Smooth muscle cell of the coronary artery (primary cell): ENCODE results near the gene TTC38. TPM values are rescaled to one million over a fixed set of nuclear protein-coding genes. Genes with fewer than 3 reads are reported as not detected.

ENCODE experiments used
- total RNA-seq: library from RNA; depleted of rRNA; stranded (reverse); fragments of >200 nt; gene quantifications from 2 replicates; pipeline ENCODE4 v1.2.3, GENCODE V29; 2014; ENCODE audit warnings: low replicate concordance

Gene TTC38
- 21.3 and 22.2 TPM in 2 replicates for total RNA-seq

DNA sequence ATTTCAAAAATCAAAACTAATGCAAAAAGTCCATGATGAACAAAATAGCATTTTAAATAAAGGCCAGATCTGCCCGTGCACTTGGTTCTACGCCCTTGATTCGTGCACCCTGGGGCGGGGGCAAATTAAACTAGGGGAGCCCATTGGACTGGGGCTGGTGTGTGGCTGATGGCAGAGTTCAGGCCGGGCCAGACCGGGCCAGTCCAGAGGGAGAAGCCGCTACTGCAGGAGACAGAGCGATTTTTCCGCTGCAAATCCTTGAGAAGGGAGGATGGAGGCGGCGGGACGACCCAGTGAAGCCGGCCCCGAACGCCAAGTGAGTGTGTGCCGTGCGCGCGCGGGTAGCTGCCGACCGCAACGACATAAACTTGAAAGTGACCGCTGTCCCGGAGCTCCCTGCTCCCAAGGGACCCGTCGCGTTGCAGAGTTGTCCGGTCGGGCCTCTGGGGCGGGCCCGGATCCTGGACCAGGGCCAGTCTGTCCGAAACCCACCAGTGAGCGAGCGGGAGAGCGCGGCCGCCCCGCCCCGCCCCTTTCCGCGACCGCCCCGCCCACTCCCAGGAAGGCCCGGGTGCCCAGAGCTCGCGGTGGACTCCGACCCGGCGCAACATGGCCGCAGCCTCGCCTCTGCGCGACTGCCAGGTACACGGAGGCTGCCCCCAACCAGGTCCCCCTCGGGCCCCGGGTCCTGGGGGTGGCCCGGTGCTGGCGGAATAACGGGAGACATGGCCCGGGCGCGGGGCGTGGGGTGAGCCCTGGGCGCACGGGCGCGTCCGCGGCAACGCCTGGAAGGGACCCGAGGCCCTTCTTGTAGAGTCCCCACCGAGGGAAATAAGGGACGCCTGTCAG lies at the start of gene TTC38:
TTC38 (plus strand) TSS at position 578 of the 849 bp plus-strand sequence; CDS start at position 610, 32 bp downstream.

DNA sequence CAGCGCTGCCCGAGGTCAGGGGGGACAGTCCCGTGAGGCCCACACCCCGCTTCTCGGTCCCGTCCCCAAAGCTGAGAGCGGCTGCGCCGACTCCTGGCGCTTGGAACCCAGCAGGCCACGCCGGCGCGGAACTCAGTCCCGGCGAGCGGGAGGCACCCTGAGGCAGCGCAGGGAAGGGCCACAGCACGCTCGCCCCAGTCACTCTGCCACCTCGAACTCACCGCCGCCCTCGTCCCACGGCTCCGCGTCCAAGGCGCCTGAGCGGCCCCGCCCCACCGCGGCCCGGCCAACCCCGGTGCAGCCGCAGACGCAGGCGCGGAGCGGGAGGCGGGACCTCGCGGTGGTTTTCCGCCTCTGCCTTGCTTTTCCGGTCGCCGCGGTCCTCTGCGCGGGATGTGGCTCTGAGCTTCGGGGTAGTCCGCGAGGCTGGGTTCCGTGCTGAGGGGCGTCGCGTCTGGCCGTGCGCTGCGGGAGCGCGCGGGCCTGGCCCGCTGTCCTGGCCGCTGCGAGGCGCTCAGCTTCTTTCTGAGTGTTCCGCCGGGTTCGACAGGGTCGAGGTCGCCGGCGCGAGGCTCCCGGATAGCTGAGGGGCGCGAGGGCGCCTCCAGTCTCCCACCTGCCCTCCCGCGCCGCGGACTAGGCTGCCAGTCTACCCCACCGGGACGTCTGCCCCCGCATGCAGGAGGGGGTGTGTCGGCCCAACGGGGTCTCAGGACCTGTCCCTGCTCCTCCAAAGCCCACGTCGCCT lies 17.6 kb upstream of the TTC38 start, which contains the start of gene CDPF1:
CDPF1 (minus strand) TSS at position 259 of the 748 bp plus-strand sequence. CDS start 2,009 bp downstream, outside the sequence.

DNA sequence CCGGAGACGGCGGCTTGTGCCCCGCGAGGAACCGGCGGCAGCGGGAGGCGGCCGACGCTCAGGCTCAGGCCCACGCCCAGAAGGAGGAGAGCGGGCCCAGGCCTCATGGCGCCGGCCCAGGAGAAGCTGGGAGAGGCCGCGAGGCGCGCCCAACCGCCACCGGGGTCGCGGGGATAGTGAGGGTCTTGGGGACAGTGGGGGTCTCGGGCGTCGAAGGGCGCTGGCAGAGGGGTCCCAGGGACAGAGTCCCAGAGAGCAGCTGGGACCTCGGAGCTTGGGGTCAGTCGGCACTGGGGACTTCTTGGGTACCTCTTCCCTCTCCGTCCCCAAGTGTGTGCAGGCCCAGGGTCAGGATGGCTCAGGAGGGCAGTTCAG lies 4.6 kb upstream of the TTC38 start, which contains the start of gene PKDREJ:
PKDREJ (minus strand) TSS at position 128 of the 375 bp plus-strand sequence; CDS start at position 107, 21 bp downstream.

DNA sequence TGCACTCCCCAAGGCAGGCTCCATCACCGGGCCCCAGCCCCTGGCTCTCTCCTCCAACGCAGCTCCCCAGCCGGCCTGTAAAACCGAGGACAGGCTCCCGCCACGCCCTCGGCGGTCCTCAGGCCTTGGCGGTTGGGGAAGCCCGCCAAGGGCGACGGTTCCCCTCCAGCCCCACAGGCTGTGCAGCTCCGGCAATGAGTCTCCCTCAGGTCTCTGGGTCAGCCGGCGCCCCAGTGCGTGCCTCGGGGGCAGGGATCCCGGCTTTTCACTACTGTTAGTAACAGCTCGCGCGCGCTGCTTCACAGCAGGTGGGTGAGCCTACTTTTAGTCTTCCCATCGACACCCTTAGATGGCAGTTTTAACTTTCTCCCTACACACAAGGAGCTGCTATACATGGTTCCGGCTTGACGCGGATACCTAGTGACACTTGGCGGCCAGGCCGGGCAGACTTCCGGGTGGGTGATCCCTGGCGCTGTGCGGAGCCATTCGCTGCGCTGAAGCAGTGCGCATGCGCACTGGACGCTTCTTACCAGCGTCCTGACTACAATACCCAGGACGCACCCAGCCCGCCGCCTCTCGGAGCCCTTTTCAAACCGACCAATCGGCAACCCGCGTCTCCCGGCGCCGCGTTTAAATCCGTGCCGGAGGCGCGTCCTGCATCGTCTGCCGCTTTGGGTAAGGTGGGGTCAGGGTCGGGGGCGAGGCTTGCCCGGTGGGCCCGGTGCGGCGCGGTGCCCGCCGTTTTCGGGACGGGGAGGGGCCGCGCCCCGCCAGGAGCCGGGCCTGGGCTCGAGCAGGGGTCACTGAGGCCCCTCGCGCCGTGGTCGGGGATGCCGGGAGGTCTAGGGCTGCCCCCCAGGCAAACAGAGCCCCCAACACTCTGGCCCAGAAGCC lies 28.7 kb downstream of the TTC38 start, which contains the start of gene GTSE1:
GTSE1 (plus strand) TSS at position 614 of the 894 bp plus-strand sequence. CDS start 531 bp downstream, outside the sequence.

DNA sequence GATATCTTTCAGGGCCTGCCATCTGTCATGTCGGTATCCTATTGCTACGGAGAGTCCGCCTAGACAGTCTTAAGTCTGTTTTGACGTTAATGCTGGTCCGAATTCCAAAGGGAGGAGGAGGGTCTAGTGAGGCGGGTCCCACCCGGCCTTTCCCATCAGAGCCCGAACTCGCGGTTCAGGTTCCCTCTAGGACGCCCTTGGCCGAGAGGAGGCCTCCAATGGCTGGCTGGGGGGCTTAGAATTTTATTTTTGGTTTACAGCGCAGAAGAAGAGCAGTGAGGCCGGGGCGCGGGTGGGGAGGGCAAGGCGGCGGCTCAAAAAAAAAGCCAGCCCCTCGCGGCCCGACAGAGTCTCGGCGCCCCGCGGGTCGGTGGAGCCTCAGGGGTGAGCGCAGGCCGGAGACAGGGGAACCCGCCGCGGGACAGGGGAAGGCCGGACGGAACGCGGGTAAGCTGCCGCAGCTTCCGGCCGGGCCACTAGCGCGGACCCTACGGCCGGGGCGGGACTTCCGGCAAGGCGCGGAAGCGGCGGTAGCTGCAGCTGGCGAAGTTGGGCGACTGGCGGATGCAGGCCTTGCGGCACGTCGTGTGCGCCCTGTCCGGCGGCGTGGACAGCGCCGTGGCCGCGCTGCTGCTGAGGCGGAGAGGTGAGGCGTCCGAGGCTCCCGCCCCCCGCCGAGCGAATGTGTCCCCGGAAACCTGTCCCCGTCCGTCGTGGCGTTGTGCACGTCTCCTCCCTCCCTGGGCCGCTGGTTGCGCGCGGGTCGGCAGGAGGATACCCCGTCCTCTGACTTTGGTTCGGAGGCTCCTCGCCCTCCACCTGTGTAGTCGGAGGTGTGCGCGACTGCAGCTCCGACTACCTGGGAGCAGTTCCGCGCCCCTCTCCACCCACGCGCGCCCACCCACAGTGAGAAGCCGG lies 67.7 kb downstream of the TTC38 start, which contains the start of gene TRMU:
TRMU (plus strand) TSS at position 514 of the 918 bp plus-strand sequence; CDS start at position 565, 51 bp downstream.

Other genes starting within 250 kb of the TTC38 start
- 10.7 and 12.5 TPM in 2 replicates for gene PPARA, start 117.5 kb upstream of the TTC38 start, total RNA-seq
- gene CDPF1, start 17.7 kb upstream of the TTC38 start, total RNA-seq: 3.2 and 8.8 TPM in 2 replicates
- under 0.01 TPM in 1 of 2 replicates, not detected in the other for gene PKDREJ, start 4.7 kb upstream of the TTC38 start, total RNA-seq
- 1.8 TPM in 1 of 2 replicates, not detected in the other for gene GTSE1, start 28.9 kb downstream of the TTC38 start, total RNA-seq
- gene TRMU, start 67.7 kb downstream of the TTC38 start, total RNA-seq: 26.4 and 32.5 TPM in 2 replicates